Measurements from ENCODE around the gene ARHGEF9. TPM values are rescaled to one million over a fixed set of nuclear protein-coding genes. Genes with fewer than 3 reads are reported as not detected.
"Not testable (repeated sequence)": the region's sequence is repeated elsewhere in the genome, so short reads cannot be mapped to it uniquely, and the experiment has no call there.

Gene ARHGEF9
- total RNA-seq (2014; rRNA removed; shearing (Covaris generic)), result 3.0 and 4.0 TPM in 2 replicates

DNA sequence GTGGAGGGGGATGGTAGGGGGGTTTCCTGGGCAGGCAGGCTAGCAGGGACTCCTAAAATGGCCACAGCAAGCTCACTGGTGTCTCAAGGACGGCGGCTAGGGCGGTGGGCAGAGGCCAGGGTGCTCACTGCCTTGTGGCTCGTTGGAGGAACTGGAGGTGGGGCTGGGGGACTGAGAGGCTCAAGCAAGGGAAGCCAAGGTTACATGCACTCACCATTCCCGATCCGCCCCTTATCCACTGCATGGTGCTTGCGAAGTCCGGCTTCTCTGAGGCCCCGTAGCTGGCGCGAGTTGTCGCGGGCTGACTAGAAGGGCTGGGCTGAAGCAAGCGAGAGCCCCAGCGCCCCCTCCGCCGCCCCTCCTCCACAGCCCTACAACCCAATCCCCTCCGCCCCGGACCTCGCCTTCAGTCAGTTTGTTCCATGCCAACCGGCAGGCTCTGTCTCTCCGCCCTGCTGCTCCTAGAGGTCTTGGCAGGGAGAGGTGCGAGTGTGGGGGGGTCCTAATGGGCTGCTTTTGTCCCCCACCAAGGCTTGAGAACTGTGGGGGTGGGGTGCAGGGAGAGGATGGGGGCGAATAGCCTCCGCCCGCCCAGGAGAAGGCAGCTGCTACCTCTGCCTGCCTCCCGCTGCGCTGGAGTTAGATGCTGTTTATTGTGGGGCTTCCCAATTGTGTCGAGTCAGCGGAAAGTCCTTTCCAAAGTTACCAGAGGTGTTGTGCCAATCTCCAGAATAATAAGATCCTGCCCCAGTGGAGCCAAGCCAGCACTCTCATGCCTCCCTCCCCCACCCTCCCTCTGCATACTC lies at the start of gene ARHGEF9:
Gene ARHGEF9, minus strand, starts transcription at position 313 of the 806 bp plus-strand sequence. Its CDS starts 69 bp downstream, at position 244.
- no peak for DNase-seq (ENCODE audit: low spot score)

DNA sequence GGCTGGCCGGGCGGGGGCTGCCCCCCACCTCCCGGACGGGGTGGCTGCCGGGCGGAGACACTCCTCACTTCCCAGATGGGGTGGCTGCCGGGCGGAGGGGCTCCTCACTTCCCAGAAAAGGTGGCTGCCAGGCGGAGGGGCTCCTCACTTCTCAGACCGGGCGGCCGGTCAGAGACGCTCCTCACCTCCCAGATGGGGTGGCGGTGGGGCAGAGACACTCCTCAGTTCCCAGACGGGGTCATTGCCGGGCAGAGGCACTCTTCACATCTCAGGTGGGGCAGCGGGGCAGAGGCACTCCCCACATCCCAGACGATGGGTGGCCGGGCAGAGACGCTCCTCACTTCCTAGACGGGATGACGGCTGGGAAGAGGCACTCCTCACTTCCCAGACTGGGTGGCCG lies 40.4 kb upstream of the ARHGEF9 start:
- not testable (repeated sequence) for DNase-seq (ENCODE audit: low spot score)

DNA sequence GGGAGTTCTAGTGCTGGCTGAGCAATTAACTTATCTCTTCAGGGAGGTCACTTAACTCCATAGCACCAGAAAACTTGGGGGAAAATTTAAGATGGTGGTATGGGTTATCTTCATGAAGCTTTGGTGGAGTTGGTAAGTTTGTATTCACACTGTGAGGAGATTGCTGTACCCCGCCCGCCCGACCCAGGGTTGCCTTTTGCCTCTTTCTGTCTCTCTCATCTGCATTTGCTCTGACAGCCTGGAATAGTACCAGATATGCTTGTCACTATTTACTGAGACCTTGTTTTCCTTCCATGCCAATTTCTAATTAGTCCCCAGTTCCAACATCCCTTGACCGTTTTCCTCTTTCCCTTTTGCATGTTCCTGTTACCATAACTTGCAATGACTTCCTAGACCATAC lies 33.1 kb upstream of the ARHGEF9 start:
- no peak for DNase-seq (ENCODE audit: low spot score)

DNA sequence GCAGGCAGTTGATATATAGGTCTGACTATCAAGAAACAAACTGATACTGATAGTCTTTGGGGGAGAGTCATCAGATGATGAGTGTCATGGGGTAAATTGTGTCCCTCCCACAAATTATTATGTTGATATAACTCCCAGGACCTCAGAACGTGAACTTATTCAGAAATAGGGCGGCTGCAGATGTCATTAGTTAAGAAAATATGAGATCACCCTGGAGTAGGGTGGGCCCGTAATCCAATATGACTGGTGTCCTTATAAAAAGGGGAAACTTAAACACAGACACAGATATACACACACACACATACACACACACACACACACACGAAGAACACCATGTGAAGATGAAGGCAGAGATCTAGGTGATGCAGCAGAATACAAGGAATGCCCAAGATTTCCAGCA lies 32.7 kb upstream of the ARHGEF9 start:
- DNase-seq (ENCODE audit: low spot score), result no peak

DNA sequence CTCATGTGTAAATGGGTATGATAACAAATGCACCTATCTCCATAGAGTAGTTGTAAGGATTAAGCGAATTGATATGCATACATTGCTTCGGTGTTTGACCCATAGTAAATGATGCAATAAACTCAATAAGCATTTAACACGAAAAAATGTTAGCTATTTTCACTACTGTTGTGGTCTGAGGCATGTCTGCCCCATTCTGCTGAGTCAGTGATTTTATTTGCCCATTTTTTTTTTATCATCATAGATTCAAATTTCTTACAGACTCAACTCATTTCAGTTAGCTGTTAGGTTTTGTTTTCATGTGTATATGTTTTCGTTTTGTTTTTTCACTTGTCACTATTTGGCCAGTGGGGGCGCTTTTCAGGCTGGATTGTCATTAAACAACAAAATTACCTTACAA lies 27.8 kb upstream of the ARHGEF9 start:
- DNase-seq (ENCODE audit: low spot score), result no peak

DNA sequence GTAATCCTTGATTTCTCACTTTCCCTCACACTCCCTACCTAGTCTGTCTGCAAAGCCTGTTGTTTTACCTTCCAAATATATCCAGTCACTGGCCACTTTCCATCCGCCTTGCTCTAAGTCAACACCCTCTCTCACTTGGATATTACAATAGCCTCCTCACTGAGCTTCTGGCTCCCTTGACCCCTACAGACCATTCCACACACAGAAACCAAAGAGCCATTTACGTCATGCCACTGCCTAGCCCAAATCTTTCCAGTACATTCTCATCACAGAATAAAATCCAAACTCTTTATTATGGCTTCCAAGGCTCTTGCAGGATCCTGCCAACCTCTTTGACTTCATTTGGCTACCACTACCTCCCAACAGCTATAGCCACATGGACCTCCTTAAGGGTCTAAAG lies 25.7 kb upstream of the ARHGEF9 start:
- DNase-seq (ENCODE audit: low spot score), result no peak

DNA sequence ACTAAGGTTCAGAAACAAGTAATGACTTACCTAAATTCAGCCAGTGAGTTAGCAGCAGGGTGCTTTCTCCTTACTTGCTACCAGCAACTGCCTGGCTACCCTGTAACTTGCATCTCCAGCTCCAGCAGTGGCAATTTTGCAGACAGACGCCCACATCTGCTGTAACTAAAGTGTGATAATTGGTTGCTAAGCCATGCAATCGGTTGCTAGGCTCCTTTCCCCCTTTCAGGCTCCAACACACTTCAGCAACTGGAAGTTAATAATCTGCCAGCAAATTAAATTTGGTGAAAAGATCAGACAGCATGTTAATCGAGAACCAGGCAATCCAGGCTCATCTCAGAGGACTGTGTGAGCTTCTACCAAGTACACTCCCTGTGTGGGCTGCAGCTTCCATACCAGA lies 24.2 kb upstream of the ARHGEF9 start:
- DNase-seq (ENCODE audit: low spot score), result no peak

DNA sequence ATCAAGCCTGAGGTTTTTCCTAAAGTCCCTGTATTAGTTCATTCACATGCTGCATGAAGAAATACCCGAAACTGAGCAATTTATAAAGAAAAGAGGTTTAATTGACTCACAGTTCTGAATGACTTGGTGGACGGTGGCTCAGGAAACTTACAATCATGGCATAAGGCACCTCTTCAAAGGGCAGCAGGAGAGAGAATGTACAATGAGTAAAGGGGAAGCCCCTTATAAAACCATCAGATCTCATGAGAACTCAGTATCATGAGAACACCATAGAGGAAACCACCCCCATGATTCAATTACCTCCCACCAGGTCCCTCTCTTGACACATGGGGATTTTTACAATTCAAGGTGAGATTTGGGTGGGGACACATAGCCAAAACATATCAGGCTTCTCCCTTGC lies 10.4 kb upstream of the ARHGEF9 start:
- DNase-seq (ENCODE audit: low spot score), result not testable (repeated sequence)

DNA sequence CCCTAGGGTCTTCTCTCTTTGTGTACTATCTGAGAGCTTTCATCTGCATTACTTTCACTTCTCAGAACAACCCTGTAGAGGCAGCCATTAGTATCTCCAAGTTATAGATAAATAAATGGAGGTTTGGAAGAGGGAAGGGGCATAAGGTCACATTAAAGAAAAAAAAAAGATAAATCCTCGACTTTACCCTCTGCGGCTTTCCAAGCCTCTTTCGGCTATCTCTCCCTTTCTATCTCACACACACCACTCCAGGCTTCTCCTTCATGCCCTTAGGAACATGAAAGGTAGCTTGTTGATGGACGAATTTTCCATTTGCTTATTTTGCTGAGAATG lies 660 bp upstream of the ARHGEF9 start:
- no peak for DNase-seq (ENCODE audit: low spot score)

DNA sequence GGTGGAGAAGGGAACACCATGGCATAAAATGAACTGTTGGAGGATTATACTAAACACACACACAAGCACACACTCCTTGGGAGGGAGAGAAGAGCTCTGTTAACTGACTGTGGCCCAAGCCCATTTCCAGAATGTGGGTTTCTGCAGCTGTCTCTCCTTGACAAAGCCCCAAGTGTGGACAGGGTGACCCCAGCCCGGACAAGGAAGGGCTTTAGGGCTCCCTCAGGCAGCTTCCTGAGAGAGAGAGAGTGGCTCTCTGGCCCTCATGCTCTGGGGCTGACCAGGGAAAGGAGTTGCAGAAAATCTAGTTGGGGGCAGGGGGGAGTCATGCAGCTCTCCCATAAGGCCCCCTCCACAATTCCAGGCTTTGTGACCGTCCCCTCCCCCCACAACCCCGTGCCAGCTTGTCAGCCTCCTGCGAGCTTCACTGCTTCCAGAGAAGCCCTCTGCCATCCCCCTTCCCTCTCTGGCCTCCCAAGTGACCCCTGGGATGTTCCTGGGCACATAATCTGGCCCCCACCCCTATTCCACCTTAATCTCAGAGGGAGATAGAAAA lies 590 bp downstream of the ARHGEF9 start:
- DNase-seq (ENCODE audit: low spot score), result no peak

DNA sequence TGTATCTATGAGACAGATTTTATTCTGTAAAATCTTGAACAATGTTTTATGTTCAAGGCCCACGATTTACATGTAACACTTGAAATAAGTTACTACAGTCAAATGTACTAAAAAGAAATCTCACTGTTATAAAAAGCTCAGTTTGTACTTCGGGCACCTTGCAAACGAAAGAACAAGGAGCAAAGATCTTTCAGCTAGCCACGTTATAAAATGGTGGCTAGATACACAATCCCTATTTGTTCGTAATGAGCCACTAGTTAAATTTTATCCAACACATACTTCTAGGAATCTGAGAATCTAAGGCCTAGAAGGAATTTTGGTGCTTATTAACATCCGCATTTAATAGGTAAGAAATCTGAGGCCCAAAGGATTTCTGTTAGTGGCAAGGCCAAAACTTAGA lies 2.5 kb downstream of the ARHGEF9 start:
- no peak for DNase-seq (ENCODE audit: low spot score)

DNA sequence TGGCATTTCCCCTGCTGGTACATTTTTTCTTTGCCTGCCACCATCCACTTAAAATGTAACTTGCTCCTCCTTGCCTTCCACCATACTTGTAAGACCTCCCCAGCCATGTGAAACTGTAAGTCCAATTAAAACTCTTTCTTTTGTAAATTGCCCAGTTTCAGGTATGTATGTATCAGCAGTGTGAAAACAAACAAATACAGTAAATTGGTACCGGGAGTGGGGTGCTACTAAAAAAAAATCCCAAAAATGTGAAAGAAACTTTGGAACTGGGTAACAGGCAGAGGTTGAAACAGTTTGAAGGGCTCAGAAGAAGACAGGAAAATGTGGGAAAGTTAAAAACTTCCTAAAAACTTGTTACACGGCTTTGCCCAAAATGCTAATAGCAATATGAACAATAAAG lies 16.3 kb downstream of the ARHGEF9 start:
- no peak for DNase-seq (ENCODE audit: low spot score)

DNA sequence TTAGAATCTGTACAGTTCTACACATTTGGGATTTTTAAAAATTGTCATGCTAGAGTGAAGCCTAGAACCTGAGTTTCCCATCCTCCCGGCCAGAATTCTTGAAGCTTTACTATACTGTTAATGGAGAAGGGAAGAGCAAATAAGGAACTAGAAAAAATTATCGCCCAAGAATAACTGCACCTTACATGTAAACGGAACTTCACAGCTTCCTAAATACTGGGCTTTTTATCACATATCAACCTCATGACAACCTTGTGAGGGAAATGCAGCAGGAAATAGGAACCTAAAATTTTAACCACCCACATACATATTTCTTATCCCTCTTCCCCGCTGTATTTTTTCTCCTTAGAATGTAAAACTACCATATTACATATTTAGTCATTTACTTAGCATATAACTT lies 19.3 kb downstream of the ARHGEF9 start:
- DNase-seq (ENCODE audit: low spot score), result no peak

DNA sequence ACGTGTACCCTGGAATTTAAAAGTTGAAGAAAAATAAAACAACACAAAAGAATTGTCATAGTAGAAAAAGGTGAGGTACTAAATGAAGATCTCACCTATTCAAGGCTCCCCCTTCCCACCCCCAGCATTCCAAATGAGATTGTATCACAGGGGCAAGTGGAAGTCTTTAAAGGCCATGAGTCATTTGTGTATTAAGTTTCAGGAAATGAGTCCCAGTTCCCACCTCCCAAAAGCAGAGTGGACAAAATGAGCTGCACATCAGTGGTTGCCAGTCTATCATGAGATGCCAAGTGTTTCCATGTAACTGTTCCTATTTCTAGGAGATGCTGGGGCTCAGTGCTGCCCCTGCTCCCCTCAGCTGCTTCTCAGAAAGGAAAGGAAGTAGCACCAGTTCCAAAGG lies 20.1 kb downstream of the ARHGEF9 start:
- no peak for DNase-seq (ENCODE audit: low spot score)

DNA sequence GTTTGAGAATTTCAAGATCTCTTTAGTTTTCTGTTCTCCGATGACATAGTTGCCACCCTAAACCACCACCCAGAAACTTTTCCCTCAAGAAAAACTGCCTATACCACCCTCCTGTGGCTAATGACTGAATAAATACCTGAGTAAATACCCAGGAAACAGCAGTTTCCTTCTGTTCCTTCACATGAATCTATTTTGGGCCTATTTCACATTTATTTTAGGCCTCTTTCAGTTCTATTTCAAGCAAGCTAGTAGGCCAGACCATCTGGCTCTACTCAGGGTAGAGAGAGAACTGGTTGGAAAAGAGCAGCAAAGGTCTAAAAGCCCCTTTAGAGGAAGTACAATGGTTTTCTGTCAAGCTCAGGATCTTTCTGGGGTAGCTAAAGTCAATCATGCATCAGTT lies 23.4 kb downstream of the ARHGEF9 start:
- DNase-seq (ENCODE audit: low spot score), result no peak

DNA sequence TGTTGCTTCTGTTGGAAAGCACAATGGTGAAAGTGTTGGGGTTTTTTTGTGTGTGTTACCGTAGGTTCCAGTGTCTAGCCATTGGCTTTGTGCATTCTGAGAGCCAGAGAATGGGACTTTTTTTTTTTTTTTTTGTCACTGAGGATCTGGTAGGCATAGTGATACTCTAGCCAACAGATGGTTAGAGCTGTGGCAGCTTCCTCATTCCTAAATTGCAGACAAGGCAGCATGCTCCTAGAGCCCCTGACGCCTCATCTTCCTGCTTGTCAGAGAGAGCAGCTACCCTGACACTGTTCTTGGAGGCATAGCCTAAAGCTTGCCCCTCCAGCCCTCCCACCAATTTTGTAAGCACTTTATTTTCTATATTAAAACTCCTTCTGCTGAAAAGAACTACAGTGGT lies 27.0 kb downstream of the ARHGEF9 start:
- no peak for DNase-seq (ENCODE audit: low spot score)

DNA sequence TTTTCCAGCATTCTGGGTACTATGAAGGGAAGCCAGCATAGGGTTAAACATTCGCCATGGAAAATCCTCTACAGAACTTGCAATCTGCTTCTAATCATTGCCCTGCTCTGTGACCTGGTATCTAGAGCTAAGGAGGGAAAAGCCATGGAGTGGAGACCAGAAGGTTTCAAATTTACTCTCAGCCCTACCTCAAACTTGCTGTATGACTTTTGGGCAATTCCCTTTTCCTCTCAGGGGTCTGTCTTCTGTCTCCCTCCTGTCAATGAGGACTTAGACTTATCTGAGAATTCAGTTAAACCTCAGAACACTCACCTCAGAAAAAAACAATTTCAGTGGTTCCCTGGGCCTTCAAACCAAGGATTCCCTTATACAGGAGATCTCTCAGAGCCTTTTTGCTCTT lies 29.1 kb downstream of the ARHGEF9 start:
- no peak for DNase-seq (ENCODE audit: low spot score)

DNA sequence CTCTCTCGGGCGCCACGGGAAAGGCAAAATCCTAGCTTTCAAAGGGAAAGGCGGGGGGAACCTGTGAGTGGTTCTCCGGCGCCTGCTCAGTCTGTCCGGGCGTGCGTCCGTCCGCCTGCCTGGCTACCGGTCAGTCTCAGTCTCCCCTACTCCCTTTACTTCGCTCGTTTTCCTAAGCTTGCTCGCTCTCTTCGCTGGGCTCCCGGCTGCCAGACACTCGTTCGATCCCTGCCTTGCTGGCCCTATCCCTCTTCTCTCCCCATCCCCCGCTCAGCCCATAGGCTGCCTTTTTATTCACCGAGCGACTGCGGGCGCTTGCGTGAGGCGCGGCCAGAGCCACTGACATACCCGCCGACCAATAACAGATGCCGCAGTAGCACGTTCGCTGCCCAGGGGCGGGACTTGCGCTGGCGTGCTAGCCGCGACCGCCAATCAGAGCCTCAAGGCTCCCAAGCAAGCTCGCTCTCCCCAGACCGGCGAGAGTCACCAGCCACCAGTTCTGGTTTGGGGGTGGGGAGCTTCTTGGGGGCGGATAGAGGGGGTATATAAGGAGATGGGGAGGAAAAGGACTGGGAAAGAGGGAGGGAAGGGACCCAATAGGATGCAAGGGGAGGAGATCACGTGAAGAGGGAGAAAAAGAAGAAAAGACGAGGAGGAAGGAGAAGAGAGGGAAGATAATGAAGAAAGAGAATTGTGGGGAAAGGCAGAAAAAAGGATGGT lies 30.0 kb downstream of the ARHGEF9 start:
- DNase-seq (ENCODE audit: low spot score), result peak; percentile 81

DNA sequence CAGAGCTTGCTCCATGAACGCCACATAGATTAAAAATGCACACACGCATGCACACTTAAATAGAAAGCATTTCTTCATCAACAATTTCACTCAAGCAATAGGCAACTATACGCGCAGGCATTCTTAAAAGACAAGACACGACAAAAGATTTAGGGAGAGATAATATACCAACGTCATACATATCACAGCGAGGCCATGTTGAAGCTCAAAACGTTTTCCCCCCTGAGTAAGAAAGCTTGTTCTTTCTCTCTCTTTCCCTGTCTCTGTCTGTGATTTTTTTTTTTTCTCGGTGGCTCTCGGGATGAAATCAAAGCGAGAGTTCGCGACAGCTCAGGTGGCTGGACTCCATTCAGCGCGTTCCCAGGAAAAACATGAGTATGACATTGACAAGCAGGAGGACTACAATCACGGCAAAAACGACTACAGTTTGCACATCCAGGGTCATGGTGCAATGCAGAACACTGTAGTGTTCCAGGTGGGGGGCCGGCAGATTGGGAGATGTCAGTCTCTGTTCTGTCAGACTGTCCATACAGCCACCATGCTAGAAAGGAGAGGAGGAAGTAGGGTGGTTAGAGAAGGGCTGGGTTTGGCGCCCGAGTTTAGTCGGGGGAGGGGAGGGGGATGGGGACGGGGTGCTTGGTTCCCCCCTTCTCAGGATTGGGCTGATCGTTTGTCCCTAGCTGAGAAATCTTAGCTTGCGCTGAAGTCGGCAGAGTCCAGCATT lies 30.7 kb downstream of the ARHGEF9 start:
- DNase-seq (ENCODE audit: low spot score), result peak; percentile 31

DNA sequence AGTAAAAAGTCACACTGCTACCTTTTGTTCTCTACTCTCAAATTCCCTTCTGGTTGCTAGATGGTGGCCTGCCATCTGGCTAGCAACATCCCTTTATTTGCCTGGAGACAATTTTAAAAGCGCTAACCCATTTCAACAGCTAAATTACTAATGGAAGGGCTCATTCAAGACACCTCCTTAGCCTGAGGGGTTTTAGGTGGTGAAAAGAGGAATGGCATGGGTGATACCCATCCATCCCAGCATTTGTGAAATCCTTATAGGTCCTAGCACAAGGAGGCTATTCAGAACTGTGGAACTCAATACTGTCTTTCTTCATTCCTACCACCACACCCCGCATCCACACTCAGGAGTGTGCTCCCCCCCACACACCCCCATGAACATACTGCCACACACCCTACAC lies 33.5 kb downstream of the ARHGEF9 start:
- no peak for DNase-seq (ENCODE audit: low spot score)

DNA sequence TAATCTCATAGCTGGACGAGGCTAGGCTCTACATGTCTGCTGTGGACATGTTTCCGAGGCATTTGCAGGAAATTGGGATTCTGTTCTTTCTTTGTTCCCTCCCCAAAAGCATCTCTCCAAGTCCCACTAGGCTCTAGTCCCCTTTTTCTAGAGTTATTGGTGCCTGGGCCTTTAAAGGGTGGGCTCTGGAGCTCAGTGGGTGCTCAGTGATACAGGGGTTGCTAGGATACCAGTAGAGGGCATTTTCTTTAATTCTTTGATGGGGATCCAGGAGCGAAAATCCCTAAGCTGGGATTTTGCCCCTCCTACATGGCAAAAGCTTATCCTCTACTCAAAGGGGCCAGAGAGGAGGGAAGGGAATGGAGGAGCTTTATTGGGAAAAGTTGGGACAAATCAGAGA lies 34.2 kb downstream of the ARHGEF9 start:
- DNase-seq (ENCODE audit: low spot score), result no peak

DNA sequence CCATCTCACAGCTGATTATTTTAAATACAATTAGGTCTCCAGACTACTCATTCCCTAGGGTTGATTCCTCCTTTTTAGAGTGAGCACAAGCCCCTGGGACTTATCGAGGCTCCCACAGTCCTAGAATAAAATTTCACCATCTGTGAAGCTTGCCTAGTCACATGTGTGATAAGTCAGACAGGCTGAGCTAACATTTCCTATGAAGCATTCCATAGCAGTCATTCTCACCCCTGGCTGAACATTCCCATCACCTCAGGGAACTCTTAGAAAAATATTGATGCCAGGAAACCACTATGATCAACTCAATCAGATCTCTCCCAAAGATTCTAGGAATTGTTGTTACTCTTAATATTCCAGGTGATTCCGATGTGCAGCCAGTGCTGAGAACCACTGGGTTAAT lies 37.7 kb downstream of the ARHGEF9 start:
- no peak for DNase-seq (ENCODE audit: low spot score)

All from HT-29 (cell line).